Subcutaneous adipose tissue (tissue), 4 donors: Measurements from ENCODE around the gene KCNN4. TPM values are rescaled to one million over a fixed set of nuclear protein-coding genes. Genes with fewer than 3 reads are reported as not detected.

Experiments used
- total RNA-seq, 4 donors: library from RNA; depleted of rRNA; stranded (reverse); fragments of >200 nt; gene quantifications; one replicate each; pipeline ENCODE4 v1.1.0, GENCODE V29; 2016
- TF ChIP-seq, protein P1 (sequence below): fragments of 450-650 bp; IDR thresholded peaks from one replicate; pipeline ENCODE4 v1.5.1; 2016; ENCODE audit warnings: low read depth, mild to moderate bottlenecking, control low read depth, antibody characterized with exemption, moderate library complexity

Gene KCNN4
- total RNA-seq, 4 donors from 2014 or later = 0.57 to 25.2 (median 3.6) TPM

DNA sequence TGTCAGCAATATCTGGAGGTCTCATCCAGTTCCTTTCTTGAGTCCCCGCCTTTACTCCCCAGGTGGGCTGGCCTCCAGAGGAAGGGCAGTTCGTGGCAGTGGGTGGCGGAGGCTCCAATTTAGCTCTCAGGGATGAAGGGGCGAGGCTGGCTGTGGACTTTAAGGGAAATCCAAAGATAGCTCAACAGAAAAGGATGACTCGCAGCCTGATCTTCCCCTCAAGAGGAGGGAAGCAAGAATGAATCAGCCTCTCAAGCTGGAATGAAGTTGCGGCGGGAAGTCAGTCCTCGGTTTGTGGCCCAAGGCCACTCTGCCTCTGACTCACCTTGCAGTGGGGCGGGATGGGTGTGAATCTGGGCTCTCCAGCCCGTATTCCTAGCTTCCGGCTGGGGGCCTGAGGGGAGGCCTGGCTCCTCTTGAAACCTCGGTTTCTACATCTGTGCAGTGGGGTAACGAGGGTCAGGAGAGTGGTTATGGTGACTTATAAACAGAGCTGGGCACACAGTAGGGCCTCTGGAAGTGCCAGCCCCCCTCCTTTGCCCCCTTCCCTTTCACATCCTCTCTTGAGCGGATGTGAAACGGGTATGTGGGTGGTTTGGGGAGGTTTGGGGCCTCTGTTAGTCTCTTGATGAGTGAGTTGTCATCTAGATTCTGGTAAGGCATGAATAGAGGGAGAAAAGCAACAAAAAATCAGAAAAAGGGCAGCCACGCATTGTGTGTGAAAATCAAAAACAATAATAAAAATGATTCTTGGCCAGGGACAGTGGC lies 15.5 kb downstream of the KCNN4 start:
- TF ChIP-seq, protein P1, sequence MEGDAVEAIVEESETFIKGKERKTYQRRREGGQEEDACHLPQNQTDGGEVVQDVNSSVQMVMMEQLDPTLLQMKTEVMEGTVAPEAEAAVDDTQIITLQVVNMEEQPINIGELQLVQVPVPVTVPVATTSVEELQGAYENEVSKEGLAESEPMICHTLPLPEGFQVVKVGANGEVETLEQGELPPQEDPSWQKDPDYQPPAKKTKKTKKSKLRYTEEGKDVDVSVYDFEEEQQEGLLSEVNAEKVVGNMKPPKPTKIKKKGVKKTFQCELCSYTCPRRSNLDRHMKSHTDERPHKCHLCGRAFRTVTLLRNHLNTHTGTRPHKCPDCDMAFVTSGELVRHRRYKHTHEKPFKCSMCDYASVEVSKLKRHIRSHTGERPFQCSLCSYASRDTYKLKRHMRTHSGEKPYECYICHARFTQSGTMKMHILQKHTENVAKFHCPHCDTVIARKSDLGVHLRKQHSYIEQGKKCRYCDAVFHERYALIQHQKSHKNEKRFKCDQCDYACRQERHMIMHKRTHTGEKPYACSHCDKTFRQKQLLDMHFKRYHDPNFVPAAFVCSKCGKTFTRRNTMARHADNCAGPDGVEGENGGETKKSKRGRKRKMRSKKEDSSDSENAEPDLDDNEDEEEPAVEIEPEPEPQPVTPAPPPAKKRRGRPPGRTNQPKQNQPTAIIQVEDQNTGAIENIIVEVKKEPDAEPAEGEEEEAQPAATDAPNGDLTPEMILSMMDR = no peak

DNA sequence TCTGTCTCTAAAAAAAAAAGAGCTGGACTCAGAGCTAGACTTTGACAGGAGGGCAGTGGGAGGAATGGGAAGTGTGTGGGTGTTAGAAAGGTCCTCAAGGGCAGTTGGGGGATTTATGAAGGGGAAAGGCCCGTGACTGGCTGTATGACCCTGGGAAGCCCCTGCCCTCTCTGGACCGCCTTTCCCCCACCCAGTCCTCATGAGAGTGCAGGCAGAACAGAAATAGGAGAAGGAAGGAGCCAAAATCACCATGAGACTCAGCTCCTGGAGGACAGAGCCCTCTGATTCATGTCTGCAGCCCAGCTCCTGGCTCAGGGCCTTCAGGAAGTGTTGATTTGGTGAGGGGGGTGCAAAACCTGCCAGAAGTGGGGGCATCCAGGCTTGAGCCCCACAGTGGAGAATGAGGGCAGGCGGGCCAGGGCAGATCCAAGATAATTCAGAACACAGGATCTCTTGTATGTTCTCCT lies 17.3 kb downstream of the KCNN4 start:
- TF ChIP-seq, protein P1 = no peak

DNA sequence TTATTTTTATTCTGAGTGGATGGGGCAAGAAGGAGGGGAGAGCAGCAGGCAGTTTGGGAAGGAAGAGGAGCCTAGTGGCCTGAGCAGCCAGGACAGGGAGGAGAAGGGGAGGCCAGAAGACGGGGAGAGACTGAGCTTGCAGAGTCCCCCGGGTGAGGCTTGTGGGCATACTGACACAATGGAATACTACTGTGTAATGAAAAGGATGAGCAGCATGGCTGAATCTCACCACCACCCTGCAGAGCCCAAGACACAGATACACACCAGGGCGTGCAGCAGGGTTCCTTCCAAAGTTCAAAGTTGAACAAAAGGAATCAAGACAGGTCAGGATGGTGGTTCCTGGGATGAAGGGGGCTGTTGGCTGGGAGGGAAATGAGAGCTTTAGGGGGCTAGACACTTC lies 18.0 kb downstream of the KCNN4 start:
- TF ChIP-seq, protein P1 = no peak

DNA sequence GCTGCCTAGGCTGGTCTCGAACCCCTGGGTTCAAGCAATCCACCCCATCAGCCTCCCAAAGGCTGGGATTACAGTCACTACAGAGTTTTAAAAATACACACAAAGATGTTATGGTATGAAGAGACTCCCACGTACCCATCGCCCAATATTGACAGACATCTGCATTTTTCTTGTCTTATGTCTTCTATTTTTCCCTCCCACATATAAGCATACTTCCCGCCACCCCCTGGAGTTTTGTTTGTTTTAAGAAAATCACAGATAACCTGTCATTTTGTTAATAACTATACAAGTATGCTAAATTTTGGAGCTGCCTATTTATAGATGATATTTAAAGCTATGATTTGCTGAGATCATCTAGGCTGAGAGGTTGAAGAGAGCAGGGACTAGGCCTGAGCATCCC lies 19.8 kb downstream of the KCNN4 start:
- TF ChIP-seq, protein P1 = no peak

DNA sequence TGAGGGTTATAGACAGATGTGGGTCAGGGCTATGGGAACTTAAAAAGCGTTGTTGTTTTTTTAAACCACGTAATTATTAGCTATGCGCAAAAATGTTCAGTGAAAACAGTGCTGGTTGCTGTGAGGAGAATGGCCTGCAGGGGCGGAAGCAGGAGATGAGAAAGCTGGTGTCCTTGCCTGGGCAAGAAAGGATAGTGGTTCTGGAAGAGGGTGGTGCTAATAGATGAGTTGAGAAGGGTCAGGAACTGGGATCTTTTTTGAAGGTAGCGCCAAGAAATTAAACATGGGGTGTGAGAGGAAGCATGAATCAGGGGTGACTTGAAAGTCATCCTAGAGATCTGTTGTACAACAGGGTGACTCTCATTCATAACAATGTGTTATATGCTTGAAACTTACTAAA lies 21.3 kb downstream of the KCNN4 start:
- TF ChIP-seq, protein P1 = no peak

DNA sequence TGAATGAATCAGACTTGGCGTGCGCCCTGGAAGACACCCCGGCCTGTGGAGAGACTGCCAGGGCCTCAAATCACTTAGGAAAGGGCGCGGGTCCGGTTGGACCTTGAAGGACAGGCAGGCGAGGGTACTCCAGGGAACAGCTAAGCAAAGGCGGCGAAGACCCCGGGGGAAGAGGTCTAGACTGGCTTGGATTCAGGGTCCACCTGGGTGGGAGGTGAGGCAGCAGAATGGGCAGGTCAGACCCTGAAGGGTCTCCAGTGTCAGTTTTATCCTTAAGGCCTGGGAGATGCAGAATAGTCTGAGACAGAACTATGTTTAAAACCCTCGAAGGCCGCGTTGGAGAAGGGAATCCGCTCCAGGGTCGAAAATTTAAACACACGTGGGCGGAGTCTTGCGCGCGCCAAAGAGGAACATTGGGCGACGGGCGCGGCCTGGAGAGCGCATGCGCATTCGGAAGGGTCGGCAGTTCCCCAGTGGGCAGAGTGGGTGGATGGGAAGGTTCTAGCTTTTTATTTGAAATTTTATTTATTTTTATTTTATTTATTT lies 25.4 kb downstream of the KCNN4 start:
- TF ChIP-seq, protein P1 = no peak

DNA sequence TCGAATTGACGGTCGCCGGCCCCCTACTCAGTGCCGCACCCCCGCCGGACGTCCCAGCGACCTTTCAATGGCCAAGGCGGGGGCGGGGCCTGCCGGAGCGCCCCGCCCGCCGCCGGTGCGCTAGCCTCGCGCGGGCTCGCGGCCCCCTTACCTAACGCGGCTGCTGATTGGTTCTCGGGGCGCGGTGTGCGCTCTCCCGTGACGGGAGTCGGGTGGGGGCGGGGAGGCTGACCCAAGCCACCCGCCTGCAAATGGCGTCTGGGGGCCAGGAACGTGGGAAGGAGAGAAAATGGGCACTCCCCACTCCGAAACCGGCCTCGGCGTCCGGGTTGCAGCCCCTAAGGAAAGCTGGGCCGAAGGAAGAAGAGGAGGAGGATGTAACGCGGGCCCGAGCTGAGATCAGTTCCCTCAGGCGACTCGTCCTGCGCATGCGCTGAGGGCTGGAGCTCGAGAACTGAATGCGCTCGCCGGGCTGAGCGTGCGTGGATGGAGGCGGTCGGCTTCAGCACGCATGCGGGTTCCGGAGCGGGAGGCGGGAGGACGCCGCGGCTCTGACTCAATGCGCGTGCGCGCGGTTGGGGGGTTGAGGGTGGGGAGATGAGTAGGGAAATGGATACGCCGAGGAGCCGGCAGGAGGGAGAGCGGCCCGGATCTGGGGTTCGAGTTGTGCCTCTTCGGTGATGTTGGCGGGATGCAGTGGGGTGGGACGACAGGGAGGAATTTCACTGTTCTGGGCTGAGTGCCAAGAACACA lies 26.1 kb downstream of the KCNN4 start, which contains the start of gene SMG9:
SMG9 (minus strand) TSS at position 460 of the 753 bp plus-strand sequence. CDS start 4,221 bp downstream, outside the sequence.
- TF ChIP-seq, protein P1 = no peak
